Stimulated activated CD8-positive, alpha-beta memory T cell treated with anti-CD3 and anti-CD28 coated beads, Interleukin-2, amount 100 ng/mL, for 48 hours (primary cell): ENCODE results near the gene BPI.
"Not testable (repeated sequence)": the region's sequence is repeated elsewhere in the genome, so short reads cannot be mapped to it uniquely, and the experiment has no call there.

Source experiments
- DNase-seq, 2 donors: peaks; one replicate each; pipeline ENCODE4 v3.0.0-alpha.2; 2020; ENCODE audit warnings: low read depth in 2 of 2

BPI gene

DNA sequence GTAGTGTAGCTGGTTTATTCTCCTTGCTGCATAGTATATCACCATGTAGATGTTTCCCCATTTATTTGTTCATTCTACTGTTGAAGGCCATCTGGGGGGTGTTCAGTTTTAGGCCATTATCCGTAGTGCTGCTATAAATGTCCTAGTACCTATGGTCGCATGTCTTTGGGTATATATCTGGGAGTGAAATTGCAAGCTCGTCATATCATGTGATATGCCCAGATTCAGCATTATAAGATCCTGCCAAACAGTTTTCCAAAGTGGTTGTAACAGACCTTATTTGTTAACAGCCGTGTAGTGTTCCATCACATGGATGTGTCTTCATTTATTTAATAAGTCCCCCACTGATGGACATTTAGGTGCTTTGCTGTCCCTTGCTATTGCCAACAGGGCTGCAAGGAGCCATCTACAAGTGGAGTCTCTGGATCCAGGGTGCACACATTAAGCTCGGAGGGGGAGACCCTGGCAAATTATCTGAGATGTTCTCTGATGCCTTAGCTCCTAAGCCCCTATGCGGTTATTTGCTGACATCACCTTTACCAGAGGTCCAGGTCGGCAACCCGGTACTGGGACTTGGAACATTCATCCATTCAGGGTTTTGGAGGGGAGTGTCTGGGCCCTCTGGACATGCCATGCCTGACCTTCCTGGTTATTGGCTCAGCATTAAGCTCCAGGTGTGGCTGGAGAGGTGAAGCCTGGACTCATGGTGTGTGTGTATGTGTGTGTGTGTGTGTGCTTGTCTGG, 59.2 kb downstream of the BPI start:
- DNase-seq, result no peak

DNA sequence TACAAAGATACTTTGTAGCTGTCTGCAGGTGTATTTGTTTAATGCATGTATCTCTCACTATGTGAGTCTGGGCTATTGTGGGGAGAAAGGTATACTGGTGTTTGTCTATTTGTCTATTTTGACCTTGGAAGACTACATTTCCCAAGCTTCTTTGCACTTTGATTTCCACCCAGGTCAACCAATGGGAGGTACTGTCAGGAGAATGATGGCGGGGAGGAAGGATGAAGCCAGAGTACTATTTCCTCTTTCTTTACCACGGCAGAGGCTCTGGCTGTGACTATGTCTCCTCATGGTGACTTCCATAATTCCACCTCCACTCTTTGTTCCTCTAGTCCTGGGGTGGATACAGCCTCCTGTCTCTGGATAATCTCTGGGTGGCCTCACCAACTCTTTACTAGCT, 65.4 kb downstream of the BPI start:
- DNase-seq, result no peak

DNA sequence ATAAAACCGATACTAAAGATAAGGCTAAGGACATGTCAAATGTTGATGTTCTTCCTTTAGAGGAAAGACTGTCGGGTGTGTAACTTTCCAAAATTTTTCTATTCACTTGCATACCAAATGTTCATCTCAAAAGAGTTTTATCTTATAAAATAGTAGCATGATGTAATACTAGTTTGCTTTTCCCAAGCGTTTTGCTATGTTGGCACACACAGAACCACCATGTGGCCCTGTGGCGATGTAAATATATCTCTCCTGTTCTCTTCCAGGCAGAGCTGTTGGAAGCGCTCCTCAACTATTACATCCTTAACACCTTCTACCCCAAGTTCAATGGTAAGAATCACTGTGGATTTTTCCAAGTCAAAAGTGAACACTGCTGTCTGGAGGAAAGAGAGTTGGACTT, 68.8 kb downstream of the BPI start:
- DNase-seq, result no peak

DNA sequence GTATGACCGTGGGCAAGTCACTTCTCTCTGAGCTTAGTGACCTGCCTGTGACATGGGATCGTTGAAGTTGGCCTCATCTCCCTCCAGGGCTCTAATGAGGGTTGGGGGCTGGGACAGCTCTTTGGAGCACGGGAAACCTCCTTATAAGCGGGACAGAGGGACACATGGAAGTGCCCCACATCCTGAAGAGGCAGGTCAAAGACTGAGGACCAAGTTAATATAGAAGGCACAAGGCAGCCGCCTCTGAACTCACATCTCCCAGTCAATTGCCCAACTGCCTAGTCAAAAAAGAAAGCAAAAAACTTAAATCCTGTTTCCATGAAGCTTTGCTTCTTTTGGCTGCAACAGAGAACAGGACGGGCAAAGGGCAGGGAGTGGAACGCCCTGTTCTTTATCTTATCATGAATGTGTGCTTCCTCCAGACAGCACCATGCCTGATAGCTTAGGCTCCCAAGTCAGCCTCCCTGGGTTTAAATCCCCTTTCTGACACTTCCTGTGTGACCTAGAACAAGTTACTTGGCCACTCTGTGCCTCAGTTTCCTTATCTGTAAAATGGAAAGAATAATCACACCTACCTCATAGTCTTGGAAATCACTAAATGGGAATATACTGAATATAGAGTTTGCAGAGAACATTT, 69.4 kb downstream of the BPI start:
- no peak for DNase-seq

DNA sequence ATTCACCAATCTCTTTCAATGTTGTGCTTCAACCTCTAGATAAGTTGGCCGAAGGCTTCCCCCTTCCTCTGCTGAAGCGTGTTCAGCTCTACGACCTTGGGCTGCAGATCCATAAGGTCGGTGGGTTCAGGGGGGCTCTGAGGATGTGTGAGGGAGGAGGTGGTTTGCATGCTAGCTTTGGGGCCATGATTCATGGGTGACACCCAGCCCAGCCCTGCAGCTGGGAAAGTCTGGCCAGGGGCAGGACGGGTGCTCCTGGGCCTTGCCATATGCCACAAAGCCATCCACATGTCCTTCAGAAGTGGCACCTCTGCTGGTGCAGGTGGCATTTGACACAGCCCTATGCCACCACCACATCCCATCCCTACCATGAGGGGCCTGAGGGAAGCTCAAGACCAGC, 69.9 kb downstream of the BPI start:
- DNase-seq, result no peak

DNA sequence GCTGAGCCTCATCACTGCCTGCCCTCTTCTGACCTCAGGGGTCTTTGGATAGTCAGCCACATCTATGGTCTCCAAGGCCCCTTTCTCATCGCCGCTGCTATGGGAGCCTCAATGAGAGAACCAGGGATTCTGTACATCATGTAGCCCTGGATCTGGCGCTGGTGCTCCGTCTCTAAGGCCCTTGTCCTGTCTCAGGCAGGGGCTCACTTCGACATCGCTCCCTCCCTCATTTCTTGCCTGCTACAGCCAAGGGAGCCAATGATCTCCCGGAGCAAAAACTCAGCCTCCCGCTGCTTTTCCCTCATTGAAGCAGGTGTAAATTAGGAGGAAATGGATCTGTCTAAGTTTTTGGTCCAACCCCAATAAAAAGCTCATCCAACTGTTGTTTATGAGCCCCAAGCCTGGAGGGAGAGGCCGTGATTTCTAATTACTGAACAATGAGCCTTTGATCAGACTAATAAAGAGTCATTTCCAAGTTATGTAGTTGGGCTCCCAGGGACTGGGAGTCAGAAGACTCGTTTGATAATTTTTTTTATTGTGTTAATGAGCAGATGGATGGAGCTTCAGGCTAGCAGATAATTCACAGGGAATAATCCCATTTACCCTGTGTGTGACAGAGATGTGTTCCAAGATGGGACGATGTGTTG, 73.2 kb downstream of the BPI start:
- no peak for DNase-seq

DNA sequence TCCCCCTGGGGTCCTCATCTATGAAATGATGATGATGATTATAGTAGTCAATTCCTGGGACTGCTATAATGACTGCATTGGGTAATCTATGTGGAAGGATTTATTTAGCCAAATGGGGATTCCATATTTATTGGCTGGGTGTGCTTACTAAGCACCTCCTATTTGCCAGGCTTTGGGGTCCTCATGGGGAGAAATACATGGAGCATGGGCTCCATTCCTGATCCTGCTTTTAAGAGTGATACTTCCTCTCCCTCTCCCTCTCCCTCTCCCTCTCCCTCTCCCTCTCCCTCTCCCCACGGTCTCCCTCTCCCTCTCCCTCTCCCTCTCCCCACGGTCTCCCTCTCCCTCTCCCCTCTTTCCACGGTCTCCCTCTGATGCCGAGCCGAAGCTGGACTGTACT, 73.9 kb downstream of the BPI start:
- DNase-seq, result not testable (repeated sequence)

DNA sequence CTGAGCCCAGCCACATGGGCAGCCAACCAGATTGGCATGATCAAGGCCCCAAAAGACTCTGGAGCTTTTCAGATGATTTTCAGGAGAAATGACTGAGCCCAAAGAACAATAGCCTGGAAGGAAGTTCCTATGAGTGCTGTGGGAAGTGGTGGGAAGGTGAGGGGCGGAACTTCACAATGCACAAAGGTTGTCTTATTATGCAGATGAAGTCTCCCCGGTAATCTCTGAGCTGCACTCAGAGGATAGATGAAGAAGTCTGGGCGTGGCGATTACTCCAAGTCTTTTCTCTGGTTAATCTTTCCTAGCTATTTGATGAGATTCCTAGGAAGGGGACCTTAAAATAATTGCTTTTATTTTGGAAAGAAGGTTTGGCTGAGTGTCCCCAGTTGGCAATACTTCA, 79.2 kb downstream of the BPI start:
- no peak for DNase-seq

DNA sequence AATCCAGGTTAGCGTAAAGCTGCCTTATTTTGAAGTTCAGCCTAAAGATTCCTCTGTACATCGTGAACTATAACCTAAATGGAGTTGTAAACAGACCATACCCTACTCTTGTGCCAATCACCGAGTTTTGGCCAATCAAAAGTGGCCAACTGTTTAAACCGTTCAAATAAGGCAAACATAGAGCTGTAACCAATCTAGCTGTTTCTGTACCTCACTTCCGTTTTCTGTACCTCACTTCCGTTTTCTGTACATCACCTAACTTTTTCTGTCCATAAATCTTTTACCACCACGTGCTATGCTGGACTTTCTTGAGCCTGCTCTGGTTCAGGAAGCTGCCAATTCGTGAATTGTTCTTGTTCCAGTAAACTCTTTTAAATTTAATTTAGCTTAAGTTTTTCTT, 82.0 kb downstream of the BPI start:
- DNase-seq, result no peak

DNA sequence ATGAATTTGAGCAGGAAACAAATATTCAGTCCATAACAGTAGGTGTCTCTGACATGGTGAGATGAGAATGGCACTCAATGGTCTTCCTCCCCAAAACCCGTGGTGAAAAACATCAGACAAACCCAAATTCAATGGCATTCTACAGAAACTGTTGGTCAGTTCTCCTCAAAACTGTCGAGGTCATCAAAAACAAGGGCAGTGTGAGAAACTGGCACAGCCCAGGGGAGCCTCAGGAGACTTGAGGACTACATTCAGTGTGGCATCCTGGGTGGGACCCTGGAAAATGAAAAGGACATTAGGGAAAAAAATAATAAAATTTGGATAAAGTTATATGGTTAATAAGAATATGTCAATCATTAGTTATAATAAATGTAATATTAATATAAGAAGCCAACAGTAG, 82.9 kb downstream of the BPI start:
- no peak for DNase-seq
